Measurements from ENCODE around the gene RNF115.
"Not testable (repeated sequence)": the region's sequence is repeated elsewhere in the genome, so short reads cannot be mapped to it uniquely, and the experiment has no call there.

RNF115 gene

DNA sequence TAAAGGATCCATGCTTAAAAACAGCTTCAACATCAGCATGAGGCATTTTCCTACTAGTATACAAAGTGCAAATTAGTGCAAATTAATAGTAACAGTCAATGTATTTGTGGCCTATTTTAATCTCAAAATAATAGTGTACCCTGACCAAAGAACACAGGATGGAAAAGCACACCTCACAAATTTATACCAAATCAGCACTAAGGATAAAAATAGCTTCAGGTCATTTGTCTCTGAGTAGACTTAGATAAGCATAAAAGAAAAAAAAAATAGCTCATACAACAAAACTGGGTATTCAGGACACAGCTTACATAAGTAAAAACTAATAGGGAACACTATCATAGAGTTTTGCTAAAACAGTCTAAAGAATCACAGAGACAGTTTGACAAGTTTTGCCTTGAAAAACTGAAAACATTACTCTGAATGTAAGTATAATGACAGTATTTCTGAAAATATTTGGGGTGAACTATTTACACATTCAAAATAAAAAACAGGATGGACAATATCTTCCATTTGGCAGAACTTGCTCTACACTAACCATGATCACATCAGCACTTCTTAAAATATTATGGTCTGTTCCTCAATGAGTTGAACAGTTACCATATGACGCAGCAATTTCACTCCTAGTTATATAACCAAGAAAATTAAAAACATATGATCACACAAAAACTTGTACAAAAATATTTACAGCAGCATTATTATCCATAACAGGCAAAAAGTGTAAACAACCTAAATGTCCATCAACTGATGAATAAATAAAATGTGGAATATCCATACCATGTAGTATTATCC lies 46.3 kb downstream of the RNF115 start:
- no peak for DNase-seq (ENCODE audit: low read depth)

DNA sequence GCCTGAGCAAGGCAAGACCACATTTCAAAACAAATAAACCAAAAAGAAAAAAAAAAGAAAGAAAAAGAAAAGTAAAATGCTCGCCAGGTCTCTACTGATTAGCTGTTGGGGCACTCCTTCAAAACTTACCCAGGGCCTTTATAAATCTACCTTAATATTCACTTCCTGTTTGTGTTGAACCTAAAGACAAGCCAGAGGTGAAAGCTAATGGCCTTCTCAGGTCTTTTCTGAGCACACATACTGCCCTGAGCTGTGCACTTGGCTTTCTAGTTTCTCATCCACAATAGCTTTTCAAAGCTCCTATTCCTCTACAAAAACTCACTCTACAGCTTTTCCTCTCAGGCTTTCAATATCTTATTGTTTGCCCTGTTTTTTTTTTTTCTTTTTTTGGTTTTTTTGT lies 50.5 kb downstream of the RNF115 start:
- no peak for DNase-seq (ENCODE audit: low read depth)

DNA sequence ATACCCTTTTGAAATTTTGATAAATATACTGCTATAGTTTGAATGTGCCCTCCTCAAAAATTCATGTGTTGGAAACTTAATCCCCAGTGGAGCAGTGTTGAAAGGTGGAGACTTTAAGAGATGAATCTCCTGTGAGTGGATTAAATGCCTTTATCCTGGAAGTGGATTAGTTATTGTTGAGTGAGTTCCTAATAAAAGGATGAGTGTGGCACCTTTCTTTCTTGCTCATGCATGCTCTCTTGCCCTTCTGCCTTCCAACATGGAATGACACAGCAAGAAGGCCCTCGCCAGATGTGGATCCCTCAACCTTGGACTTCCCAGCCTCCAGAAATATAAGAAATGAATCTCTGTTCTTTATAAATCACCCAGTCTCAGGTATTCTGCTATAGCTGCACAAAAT lies 52.8 kb downstream of the RNF115 start:
- no peak for DNase-seq (ENCODE audit: low read depth)

DNA sequence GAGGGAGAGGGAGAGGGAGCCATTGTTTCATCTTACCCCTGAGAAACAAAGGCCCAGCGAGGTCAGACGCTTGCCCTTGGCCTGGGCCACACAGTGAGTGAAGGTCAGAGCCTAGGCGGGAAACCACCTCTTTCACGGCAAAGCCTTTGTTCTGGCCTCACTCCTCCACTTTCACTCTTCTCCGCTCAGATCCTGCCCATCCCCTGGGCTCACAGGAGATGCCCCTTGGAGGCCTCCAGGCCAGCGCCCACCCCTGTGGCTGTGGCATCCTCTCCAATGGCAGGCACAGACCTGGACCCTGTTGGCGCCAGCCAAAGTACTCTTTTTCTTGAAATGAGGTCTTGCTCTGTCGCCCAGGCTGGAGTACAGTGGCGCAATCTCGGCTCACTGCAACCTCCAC lies 55.9 kb downstream of the RNF115 start:
- not testable (repeated sequence) for DNase-seq (ENCODE audit: low read depth)

DNA sequence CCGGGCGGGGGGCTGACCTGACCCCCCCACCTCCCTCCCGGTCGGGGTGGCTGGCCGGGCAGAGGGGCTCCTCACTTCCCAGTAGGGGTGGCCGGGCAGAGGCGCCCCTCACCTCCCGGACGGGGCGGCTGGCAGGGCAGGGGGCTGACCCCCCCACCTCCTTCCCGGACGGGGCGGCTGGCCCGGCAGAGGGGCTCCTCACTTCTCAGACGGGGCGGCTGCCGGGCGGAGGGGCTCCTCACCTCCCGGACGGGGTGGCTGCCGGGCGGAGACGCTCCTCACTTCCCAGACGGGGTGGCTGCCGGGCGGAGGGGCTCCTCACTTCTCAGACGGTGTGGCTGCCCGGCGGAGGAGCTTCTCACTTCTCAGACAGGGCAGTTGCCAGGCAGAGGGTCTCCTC lies 57.0 kb downstream of the RNF115 start:
- not testable (repeated sequence) for DNase-seq (ENCODE audit: low read depth)

DNA sequence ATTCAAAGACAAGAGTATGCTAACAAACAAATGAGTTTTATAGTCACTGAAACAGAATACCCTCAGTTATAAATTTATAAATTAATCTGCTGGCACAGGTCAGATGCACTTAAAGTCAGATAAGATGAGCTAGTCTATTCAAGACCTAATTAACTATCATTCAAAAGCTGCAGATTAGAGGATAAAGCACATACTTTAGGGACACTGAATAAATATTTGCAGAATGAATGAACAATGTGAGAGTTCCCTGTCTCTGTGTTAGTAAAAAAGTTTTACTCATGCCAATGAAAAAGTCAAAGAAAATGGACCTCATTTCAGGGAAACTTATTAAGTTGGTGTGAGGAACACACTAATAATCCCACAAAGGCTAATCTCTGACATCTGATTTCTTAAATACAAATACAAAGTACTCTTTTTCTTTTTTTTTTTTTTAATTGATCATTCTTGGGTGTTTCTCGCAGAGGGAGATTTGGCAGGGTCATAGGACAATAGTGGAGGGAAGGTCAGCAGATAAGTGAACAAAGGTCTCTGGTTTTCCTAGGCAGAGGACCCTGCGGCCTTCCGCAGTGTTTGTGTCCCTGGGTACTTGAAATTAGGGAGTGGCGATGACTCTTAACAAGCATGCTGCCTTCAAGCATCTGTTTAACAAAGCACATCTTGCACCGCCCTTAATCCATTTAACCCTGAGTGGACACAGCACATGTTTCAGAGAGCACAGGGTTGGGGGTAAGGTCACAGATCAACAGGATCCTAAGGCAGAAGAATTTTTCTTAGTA lies 58.1 kb downstream of the RNF115 start:
- DNase-seq (ENCODE audit: low read depth), result not testable (repeated sequence)

DNA sequence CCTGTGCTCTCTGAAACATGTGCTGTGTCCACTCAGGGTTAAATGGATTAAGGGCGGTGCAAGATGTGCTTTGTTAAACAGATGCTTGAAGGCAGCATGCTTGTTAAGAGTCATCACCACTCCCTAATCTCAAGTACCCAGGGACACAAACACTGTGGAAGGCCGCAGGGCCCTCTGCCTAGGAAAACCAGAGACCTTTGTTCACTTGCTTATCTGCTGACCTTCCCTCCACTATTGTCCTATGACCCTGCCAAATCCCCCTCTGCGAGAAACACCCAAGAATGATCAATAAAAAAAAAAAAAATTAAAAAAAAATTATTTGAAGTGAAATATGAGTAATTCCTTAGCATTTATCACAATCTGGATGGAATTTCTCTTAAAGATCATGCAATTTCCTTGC lies 58.8 kb downstream of the RNF115 start:
- not testable (repeated sequence) for DNase-seq (ENCODE audit: low read depth)

DNA sequence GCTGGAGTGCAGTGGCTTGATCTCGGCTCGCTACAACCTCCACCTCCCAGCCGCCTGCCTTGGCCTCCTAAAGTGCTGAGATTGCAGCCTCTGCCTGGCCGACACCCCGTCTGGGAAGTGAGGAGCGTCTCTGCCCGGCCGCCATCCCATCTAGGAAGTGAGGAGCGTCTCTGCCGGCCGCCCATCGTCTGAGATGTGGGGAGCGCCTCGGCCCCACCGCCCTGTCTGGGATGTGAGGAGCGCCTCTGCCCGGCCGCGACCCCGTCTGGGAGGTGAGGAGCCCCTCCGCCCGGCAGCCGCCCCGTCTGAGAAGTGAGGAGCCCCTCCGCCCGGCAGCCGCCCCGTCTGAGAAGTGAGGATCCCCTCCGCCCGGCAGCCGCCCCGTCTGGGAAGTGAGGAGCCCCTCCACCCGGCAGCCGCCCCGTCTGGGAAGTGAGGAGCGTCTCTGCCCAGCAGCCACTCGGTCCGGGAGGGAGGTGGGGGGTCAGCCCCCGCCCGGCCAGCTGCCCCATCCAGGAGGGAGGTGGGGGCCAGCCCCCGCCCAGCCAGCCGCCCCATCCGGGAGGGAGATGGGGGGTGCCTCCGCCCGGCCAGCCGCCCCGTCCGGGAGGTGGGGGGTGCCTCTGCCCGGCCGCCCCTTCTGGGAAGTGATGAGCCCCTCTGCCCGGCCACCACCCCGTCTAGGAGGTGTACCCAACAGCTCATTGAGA lies 59.5 kb downstream of the RNF115 start:
- not testable (repeated sequence) for DNase-seq (ENCODE audit: low read depth)

DNA sequence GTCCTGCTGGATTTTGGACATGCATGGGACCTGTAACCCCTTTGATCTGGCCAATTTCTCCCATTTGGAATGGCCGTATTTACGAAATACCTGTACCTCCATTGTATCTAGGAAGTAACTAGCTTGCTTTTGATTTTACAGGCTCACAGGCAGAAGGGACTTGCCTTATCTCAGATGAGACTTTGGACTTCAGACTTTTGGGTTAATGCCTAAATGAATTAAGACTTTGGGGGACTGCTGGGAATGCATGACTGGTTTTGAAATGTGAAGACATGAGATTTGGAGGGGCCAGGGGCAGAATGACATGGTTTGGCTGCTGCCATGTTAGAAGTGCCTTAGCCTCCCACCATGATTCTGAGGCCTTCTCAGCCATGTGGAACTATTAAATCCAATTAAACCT lies 61.9 kb downstream of the RNF115 start:
- not testable (repeated sequence) for DNase-seq (ENCODE audit: low read depth)

DNA sequence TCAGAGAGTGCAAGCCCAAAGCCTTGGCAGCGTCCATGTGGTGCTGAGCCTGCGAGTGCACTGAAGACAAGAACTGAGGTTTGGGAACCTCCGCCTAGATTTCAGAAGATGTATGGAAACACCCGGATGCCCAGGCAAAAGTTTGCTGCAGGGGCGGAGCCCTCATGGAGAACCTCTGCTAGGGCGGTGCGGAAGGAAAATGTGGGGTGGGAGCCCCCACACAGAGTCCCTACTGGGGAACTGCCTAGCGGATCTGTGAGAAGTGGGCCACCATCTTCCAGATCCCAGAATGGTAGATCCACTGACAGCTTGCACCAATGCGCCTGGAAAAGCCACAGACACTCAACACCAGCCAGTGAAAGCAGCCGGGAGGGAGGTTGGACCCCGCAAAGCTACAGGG lies 62.4 kb downstream of the RNF115 start:
- DNase-seq (ENCODE audit: low read depth), result not testable (repeated sequence)

DNA sequence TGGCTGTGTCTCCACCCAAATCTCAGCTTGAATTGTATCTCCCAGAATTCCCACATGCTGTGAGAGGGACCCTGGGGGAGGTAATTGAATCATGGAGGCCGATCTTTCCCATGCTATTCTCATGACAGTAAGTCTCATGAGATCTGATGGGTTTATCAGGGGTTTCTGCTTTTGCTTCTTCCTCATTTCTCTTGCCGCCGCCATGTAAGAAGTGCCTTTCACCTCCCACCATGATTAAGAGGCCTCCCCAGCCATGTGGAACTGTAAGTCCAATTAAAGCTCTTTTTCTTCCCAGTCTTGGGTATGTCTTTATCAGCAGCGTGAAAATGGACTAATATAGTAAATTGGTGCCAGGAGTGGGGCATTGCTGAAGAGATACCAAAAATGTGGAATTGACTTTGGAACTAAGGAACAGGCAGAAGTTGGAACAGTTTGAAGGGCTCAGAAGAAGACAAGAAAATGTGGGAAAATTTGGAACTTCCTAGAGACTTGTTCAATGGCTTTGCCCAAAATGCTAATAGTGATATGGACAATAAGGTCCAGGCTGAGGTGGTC lies 63.4 kb downstream of the RNF115 start:
- DNase-seq (ENCODE audit: low read depth), result not testable (repeated sequence)

DNA sequence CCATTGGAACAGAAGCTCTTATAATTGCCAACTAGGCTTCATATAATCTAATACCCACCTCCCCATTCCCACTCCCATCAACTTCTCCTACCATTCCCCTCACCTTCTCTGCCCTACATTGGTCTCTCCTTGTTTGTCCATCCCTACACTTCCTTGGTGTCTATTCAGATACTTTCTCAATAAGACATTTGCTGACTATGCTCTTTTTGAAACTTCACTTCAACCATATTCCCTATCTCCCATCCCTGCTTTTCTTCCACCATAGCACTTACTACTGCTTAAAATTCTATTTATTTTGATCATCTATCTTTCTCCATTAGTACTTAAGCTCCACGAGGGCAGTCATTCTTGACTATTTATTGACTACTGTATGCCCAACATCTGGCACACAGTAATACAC lies 64.2 kb downstream of the RNF115 start:
- DNase-seq (ENCODE audit: low read depth), result no peak

DNA sequence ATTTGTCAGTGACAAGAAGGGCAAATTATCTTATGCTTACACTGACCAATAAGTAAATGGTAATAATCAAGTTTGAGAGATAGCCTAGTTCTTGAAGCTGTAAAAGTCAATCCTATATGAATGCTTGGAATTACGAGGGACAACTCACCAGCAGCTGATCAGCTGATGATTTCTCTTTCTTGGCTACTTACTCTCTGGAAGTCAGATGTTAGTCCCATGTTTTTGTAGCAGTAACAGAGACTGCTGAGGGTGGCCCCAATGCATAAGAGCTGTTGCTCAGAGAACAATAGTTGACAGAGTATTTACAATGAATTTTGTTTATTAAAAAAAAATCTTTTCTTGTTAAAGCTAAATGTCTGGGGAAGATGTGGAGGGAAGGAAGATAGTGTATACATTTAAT lies 65.3 kb downstream of the RNF115 start:
- DNase-seq (ENCODE audit: low read depth), result no peak

DNA sequence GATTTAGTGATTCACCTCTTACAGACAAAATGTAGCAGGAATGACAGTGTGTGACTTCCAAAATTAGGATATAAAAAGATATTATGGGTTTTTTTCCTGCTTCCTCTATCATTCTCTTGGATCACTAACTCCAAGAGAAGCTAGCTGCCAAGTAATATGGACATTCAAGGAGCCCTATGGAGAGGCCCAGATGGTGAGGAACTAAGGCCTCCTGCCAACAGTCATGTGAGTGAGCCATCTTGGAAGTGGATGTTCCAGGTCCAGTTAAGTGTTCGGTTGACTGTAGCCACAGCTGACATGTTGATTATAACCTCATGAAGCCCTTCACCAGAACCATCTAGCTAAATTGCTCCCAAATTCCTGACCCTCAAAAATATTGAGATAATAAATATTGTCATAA lies 65.8 kb downstream of the RNF115 start:
- DNase-seq (ENCODE audit: low read depth), result no peak

DNA sequence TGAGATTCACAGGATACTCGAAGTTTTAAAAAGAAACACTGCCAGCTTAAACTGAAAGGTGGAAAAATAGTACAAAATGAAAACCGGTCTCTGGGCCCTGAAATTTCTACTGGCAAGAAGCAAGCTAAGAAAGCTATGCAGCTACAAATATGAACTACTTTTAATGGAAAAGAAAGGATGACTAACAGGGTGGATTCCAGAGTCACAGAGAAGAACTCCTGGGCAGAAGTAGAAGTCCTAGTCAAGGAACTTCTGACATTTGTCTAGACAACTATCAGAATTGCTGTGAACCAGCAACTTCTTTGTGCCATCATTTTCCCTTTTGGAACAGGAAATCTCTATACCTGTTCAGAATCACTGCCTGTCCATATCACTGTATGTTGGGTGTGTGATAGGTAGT lies 66.5 kb downstream of the RNF115 start:
- DNase-seq (ENCODE audit: low read depth), result no peak

DNA sequence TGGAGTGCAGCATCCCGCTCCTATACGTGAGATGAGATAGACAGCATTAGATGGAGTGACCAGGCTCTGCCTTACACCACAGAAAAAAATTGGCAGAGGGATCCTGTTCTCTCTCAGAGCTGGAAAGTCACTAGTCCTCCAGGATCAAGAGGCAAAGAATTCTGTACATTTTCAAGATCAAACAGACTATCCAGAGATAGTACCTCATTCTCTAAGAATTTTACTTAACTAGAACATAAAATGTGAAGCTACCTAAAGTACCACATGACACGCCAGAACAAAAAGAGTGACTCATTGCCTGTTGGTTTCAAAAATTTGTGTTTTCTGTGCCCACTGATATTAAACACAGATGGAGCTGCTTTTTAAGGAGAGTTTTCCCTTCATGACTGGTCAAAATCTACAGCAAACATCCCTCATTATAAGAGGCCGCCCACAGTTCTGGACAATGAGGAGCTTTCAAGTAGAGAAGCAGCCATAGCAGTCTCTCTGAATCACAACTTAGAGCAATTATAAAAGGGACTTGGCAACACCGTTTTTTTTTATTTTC lies 72.3 kb downstream of the RNF115 start:
- no peak for DNase-seq (ENCODE audit: low read depth)

DNA sequence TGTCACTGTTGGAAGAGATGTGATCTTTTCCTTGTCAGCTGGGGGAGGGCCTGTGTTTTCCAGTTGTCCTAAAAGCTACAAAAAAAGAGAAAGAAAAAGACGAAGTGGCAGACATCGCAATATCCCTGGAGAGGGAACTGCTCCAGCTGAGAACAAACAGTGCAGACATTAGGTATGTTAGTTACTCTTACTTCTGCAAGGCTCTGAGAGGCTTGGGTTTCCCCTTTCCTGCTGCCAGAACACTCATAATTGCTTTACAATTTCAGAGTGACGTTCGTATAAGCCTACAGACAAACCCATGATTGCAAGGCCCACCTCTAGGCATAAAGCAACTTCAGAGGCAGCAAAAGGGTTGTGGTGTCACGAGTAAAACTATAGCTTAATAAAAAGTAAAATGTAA lies 73.5 kb downstream of the RNF115 start:
- no peak for DNase-seq (ENCODE audit: low read depth)

DNA sequence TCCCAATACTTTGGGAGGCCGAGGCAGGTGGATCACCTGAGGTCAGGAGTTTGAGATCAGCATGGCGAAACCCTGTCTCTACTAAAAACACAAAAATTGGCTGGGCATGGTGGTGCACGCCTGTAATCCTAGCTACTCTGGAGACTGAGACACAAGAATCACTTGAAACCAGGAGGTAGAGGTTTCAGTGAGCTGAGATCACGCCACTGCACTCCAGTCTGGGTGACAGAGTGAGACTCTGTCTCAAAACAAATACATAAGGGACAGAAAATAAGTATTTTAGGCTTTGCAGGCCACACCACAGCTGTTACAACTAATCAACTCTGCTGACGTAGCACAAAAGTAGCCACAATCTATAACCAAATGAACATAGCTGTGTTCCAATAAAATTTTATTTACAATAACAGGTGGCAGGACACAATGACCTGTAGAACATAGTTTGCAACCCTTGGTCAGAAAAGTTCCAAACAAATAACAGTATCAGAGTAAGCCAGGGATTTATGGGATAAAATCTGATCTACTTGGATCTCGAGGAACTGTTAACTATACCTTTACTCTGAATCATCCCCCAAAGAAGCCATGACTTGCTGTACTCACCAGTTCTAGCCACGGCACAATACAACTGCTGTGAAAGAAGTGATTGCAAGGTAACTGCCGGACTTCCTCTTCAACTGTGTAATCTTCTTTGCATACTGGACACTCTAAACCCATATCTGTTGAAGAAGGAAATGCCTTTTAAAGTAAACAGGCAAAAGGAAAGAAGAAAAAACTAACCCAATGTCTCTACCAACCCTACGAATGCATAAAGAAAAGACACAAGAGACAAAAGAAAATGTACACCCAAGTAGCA lies 76.3 kb downstream of the RNF115 start:
- no peak for DNase-seq (ENCODE audit: low read depth)

DNA sequence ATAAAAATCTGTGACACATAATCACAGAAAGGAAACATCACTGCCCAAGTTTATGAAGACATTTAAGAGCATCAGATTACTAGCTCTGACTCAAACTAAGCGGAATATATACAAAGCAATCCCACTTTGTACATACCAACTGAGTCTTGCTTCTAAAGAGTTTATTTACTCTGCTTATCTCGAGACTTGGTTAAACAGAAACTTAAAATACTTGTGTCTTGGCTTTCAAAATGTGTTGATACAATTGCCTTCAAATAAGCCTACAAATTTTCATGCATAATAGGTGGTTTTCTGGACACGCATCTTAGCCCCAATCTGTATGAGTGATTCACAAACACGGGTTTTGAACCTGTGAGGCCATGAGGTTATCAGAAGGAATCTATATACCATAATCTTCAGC lies 83.6 kb downstream of the RNF115 start:
- no peak for DNase-seq (ENCODE audit: low read depth)

DNA sequence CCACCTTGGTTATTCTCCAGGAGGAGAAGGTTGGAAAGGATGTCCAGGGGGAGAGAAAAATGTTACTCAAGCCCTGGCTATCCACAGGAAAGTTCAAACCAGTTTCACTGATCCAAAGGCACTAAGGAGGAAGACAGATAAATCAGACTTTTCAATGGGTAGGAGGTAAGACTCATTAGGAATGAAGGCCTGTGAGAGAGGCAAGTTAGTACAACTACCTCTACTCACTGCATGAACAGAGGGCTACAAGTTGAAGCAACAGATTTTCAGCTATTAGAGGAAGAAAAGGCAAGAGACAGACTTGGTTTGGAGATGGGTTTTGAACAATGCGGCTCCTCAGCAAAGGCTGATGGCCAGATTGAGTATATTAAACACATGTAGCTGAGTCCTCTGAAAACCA lies 87.7 kb downstream of the RNF115 start:
- no peak for DNase-seq (ENCODE audit: low read depth)

DNA sequence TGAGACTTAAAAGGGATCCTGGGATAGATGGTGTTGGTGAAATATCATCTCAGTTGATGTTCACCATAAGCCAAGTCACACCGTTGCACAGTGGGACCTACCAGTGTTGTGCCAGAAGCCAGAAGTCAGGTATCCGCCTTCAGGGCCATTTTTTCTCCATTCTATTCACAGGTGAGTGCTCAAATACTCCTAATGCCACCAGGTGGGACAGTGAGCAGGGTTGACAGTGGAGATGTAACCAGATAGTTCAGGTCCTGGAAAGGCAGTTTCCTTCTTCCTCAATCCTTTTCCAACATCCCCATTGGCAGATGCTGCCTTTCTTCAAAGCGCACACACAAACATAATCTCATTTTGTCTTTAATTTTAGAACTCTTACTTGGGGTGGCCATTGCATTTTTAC lies 93.0 kb downstream of the RNF115 start:
- DNase-seq (ENCODE audit: low read depth), result no peak

Measured in T follicular helper cell (primary cell).